T-helper 2 cell treated with Interferon-gamma antibody and Interleukin-4, amounts not matched to agents 5 μg/mL and 100 μg/mL, for 36 hours (primary cell): ENCODE measurements around the gene PDK3.

ENCODE experiments used
- DNase-seq: peaks from one replicate; pipeline ENCODE4 v3.0.0; 2021; ENCODE audit warnings: low spot score
- H3K27ac Mint-ChIP-seq: one replicate; pipeline ENCODE4 v1.8.0; 2021; ENCODE audit warnings: mild to moderate bottlenecking, mixed read lengths
- H3K27me3 Mint-ChIP-seq: one replicate; pipeline ENCODE4 v1.8.0; 2021; ENCODE audit warnings: low read depth, mixed read lengths
- H3K36me3 Mint-ChIP-seq: one replicate; pipeline ENCODE4 v1.8.0; 2021; ENCODE audit warnings: low read depth, mixed read lengths
- H3K4me1 Mint-ChIP-seq: one replicate; pipeline ENCODE4 v1.8.0; 2021; ENCODE audit warnings: low read depth, mixed read lengths
- H3K4me3 Mint-ChIP-seq: one replicate; pipeline ENCODE4 v1.8.0; 2022; ENCODE audit warnings: mild to moderate bottlenecking, moderate library complexity, mixed read lengths
- H3K9me3 Mint-ChIP-seq: one replicate; pipeline ENCODE4 v1.8.0; 2021; ENCODE audit warnings: mixed read lengths

PDK3 gene

DNA sequence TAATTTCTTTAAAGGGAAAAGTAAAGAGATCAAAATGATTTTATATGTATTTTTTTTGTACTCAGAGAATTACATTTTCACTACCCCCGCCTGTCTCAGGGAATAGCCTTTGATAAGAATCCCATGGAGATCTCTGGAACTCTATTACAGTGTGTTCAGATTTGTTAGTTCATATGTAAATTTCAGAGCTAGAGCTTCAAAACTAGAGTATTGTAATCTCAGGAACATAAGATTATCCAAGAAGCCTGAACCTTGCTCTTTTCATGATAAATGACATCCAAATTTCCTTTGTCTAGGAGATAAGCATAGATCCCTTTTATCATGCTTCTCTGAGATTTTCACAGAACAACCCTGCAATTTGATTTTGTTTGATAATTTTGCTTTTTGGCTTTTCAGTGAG lies 82.9 kb downstream of the PDK3 start:
- no peak for DNase-seq
- no peaks in the 10 kb centered on the region for H3K27me3 Mint-ChIP-seq
- H3K9me3 Mint-ChIP-seq = no peaks in the 10 kb centered on the region
- H3K27ac Mint-ChIP-seq = no peak overlapping the region
- no peaks in the 10 kb centered on the region for H3K36me3 Mint-ChIP-seq
- H3K4me3 Mint-ChIP-seq = no peak overlapping the region
- H3K4me1 Mint-ChIP-seq = no peaks in the 10 kb centered on the region

DNA sequence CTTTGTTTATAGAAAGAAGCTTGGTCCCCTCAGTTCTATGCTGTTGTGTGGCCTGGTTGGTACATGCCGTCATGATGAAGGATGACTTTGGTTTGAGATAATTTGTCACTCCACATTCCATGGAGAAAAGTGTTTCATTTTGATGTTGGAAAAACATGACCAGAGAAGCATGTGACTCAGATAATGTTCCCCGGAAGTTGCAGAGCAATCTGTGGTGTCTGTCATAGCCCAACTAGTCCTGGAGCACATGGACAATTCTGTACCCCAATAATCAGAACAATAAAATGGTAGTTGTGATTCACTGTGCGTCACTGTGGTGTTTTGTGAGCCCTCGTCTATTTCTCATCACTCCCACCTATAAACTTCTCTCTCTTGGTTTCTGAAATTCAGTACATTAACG lies 85.1 kb downstream of the PDK3 start:
- H3K36me3 Mint-ChIP-seq = no peaks in the 10 kb centered on the region
- H3K27me3 Mint-ChIP-seq = no peaks in the 10 kb centered on the region
- H3K27ac Mint-ChIP-seq = no peak overlapping the region
- no peaks in the 10 kb centered on the region for H3K9me3 Mint-ChIP-seq
- no peaks in the 10 kb centered on the region for H3K4me1 Mint-ChIP-seq
- H3K4me3 Mint-ChIP-seq = no peak overlapping the region
- DNase-seq = no peak

- Mint-ChIP-seq H3K27me3 (no peaks in the 10 kb centered on the region), H3K27ac (no peak overlapping the region), H3K4me3 (no peak overlapping the region), H3K36me3 (no peaks in the 10 kb centered on the region), H3K4me1 (no peaks in the 10 kb centered on the region), H3K9me3 (no peaks in the 10 kb centered on the region)
- no peak for DNase-seq
These were observed 87.9 kb downstream of the PDK3 start for GRCh38 chrX:24553011-24553410.

GRCh38 chrX:24561121-24561520 lies 96.0 kb downstream of the PDK3 start:
- Mint-ChIP-seq H3K4me3 (no peak overlapping the region), H3K27ac (no peak overlapping the region), H3K36me3 (no peaks in the 10 kb centered on the region), H3K27me3 (no peaks in the 10 kb centered on the region), H3K4me1 (no peaks in the 10 kb centered on the region), H3K9me3 (no peaks in the 10 kb centered on the region)
- DNase-seq = no peak

GRCh38 chrX:24563291-24564010 lies 98.4 kb downstream of the PDK3 start:
- no peaks in the 10 kb centered on the region for H3K9me3 Mint-ChIP-seq
- no peaks in the 10 kb centered on the region for H3K4me1 Mint-ChIP-seq
- H3K27me3 Mint-ChIP-seq = no peaks in the 10 kb centered on the region
- no peak overlapping the region for H3K4me3 Mint-ChIP-seq
- no peaks in the 10 kb centered on the region for H3K36me3 Mint-ChIP-seq
- H3K27ac Mint-ChIP-seq = no peak overlapping the region
- no peak for DNase-seq

GRCh38 chrX:24566240-24566639 lies 101.2 kb downstream of the PDK3 start:
- Mint-ChIP-seq H3K27ac (no peak overlapping the region), H3K27me3 (no peaks in the 10 kb centered on the region), H3K4me1 (no peaks in the 10 kb centered on the region), H3K4me3 (no peak overlapping the region), H3K36me3 (no peaks in the 10 kb centered on the region), H3K9me3 (no peaks in the 10 kb centered on the region)
- no peak for DNase-seq

DNA sequence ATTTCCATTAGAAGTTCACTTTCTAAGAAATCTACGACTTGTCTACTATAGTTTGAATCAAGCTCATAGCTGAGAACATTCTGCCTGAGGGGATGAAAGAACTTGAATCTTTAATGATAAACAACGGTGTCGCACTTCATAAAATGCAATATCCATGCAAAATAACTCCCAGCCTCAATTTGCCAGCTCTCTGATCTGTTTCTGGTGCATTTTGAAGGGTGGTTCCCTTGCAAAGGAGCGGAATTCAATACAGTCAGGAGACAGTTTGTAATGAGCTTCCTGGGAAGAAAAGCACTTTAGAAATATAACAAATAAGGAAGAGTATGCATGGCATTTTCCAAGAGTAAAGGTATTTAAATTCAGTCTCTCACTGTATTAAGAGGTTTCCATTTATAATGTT lies 102.1 kb downstream of the PDK3 start:
- Mint-ChIP-seq H3K27ac (no peak overlapping the region), H3K27me3 (no peaks in the 10 kb centered on the region), H3K4me3 (no peak overlapping the region), H3K4me1 (no peaks in the 10 kb centered on the region), H3K9me3 (no peaks in the 10 kb centered on the region), H3K36me3 (no peaks in the 10 kb centered on the region)
- no peak for DNase-seq

GRCh38 chrX:24574743-24575142 lies 109.7 kb downstream of the PDK3 start:
- Mint-ChIP-seq H3K4me3 (no peak overlapping the region), H3K9me3 (no peaks in the 10 kb centered on the region), H3K27ac (no peak overlapping the region), H3K27me3 (no peaks in the 10 kb centered on the region), H3K4me1 (no peaks in the 10 kb centered on the region), H3K36me3 (no peaks in the 10 kb centered on the region)
- DNase-seq = no peak

DNA sequence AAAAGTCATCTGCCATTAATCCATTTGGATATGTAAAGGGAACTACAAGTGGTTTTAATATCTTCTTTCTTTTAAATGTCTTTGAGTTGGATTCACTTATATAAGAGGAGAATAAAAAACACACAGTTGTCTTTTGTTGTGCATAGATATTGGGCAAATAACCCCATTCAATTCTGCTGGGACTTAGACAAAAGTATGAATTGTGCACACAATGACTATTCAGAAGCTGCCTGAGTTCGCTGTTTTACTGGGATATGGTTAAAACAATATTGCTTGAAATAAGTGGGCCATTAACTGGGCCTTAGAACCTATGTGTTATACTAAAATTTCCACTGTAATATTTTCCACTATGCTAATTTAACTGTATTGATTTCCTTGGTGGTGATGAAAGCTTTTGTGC lies 110.4 kb downstream of the PDK3 start:
- Mint-ChIP-seq H3K27me3 (no peaks in the 10 kb centered on the region), H3K4me1 (no peaks in the 10 kb centered on the region), H3K36me3 (no peaks in the 10 kb centered on the region), H3K27ac (no peak overlapping the region), H3K9me3 (no peaks in the 10 kb centered on the region), H3K4me3 (no peak overlapping the region)
- no peak for DNase-seq

DNA sequence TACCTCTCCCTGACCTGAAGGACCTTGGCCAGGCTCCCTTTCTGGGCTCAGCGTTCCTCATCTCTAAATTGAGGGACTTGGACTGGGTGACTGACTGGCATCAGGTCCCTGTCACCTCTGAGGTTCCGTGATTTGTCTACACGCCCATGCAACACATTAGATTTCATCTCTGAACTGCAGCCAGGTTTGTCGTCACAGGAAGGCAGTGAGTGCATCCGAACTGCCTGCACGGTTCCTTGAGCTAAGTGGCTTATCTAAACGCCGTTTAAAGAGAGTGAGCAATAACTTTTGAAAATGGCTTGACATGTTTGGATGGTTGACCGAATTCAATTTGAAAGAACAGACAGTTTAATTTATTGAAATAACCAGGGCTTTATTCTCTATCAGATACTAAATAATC lies 112.0 kb downstream of the PDK3 start:
- no peak overlapping the region for H3K4me3 Mint-ChIP-seq

More for the DNA sequence above, 112.0 kb downstream of the PDK3 start:
- no peak for DNase-seq
- no peaks in the 10 kb centered on the region for H3K4me1 Mint-ChIP-seq
- H3K27ac Mint-ChIP-seq = no peak overlapping the region
- H3K36me3 Mint-ChIP-seq = no peaks in the 10 kb centered on the region
- H3K9me3 Mint-ChIP-seq = no peaks in the 10 kb centered on the region
- peaks cover 4% of the 10 kb centered on the region for H3K27me3 Mint-ChIP-seq
